Upper lobe of right lung (tissue), 1 donor: Measurements from ENCODE around the gene PCBP1. TPM values are rescaled to one million over a fixed set of nuclear protein-coding genes. Genes with fewer than 3 reads are reported as not detected.

Experiments used
- ATAC-seq: fragments of 200-7000 bp; cut with Tn5 transposase; one replicate; pipeline ENCODE4 v1.9.1; 2020; ENCODE audit warnings: mild to moderate bottlenecking, moderate library complexity
- DNase-seq: peaks from one replicate; pipeline ENCODE4 v3.0.0-alpha.2; 2020
- H3K27ac ChIP-seq: fragments of 200-600 bp; one replicate; pipeline ENCODE4 v1.8.0; 2022
- H3K27me3 ChIP-seq: fragments of 200-600 bp; one replicate; pipeline ENCODE4 v1.8.0; 2022; ENCODE audit warnings: mild to moderate bottlenecking
- H3K36me3 ChIP-seq: fragments of 200-600 bp; one replicate; pipeline ENCODE4 v1.8.0; 2022
- H3K4me1 ChIP-seq: fragments of 200-600 bp; one replicate; pipeline ENCODE4 v1.8.0; 2022
- H3K4me3 ChIP-seq: fragments of 200-600 bp; one replicate; pipeline ENCODE4 v1.8.0; 2022; ENCODE audit warnings: mild to moderate bottlenecking
- H3K9me3 ChIP-seq: fragments of 200-600 bp; one replicate; pipeline ENCODE4 v1.8.0; 2022
- intact Hi-C: fragments of 100-400 bp; cut with DNase I; formaldehyde crosslinking; loops from one replicate; pipeline ENCODE4 v1.11.0; 2022
- total RNA-seq: library from RNA; stranded (reverse); fragmentation: NEBNext Ultra II Directional; extraction: Animal tissue kit (Norgen Biotek cat#: 25700); gene quantifications from one replicate; pipeline ENCODE4 v1.2.1, GENCODE V29; 2021
- TF ChIP-seq, protein P1 (sequence below): fragments of 200-600 bp; IDR thresholded peaks from one replicate; pipeline ENCODE4 v1.8.0; 2022; ENCODE audit warnings: antibody characterized with exemption
- donor health status: DM: no; HTN: yes; CAD: no; lungs with severe emphysema.

The PCBP1 gene
- total RNA-seq, 1 donor from 2014 or later, result 337 TPM

DNA sequence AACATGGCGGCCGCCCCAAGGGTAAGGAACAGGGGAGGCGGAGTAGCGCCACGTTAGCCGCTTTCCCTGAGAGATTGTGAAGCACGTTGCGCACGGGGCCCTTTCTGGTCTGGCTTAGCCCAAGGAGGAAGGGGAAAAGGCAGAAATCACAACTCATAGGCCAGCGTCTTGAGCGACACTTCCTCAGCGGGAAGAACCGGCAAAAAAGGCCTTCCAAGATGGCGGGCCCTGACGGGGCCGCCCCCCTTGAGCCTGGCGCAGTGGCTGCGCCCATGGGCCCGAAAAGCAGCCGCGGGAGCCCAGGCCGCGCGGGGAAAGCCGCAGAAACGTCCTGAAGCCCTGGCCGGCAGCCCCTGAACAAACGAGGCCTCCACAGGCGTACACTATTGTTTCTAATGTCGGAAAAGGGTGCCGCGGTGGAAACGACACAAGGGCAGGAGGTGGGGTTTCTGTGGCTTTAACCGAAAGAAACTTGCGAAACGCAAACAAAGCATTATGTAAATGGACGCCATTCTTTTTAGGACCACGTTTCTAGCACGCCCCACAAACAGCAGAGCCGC is 919 bp upstream of the PCBP1 start:
- H3K4me3 ChIP-seq, result peak overlapping the region; percentile 94
- peaks cover 28% of the 10 kb centered on the region for H3K36me3 ChIP-seq
- ATAC-seq (peak; percentile 56), DNase-seq (peak; percentile 87)
- H3K9me3 ChIP-seq, result no peaks in the 10 kb centered on the region
- H3K27me3 ChIP-seq, result no peaks in the 10 kb centered on the region
- TF ChIP-seq, protein P1, sequence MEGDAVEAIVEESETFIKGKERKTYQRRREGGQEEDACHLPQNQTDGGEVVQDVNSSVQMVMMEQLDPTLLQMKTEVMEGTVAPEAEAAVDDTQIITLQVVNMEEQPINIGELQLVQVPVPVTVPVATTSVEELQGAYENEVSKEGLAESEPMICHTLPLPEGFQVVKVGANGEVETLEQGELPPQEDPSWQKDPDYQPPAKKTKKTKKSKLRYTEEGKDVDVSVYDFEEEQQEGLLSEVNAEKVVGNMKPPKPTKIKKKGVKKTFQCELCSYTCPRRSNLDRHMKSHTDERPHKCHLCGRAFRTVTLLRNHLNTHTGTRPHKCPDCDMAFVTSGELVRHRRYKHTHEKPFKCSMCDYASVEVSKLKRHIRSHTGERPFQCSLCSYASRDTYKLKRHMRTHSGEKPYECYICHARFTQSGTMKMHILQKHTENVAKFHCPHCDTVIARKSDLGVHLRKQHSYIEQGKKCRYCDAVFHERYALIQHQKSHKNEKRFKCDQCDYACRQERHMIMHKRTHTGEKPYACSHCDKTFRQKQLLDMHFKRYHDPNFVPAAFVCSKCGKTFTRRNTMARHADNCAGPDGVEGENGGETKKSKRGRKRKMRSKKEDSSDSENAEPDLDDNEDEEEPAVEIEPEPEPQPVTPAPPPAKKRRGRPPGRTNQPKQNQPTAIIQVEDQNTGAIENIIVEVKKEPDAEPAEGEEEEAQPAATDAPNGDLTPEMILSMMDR, result no peak
- intact Hi-C loops, result loop anchor here (5.0 kb wide), 1 partner anchor 46 kb away; no protein-coding TSS in a partner anchor
- peak overlapping the region; percentile 100 for H3K27ac ChIP-seq
- peaks cover 36% of the 10 kb centered on the region for H3K4me1 ChIP-seq

DNA sequence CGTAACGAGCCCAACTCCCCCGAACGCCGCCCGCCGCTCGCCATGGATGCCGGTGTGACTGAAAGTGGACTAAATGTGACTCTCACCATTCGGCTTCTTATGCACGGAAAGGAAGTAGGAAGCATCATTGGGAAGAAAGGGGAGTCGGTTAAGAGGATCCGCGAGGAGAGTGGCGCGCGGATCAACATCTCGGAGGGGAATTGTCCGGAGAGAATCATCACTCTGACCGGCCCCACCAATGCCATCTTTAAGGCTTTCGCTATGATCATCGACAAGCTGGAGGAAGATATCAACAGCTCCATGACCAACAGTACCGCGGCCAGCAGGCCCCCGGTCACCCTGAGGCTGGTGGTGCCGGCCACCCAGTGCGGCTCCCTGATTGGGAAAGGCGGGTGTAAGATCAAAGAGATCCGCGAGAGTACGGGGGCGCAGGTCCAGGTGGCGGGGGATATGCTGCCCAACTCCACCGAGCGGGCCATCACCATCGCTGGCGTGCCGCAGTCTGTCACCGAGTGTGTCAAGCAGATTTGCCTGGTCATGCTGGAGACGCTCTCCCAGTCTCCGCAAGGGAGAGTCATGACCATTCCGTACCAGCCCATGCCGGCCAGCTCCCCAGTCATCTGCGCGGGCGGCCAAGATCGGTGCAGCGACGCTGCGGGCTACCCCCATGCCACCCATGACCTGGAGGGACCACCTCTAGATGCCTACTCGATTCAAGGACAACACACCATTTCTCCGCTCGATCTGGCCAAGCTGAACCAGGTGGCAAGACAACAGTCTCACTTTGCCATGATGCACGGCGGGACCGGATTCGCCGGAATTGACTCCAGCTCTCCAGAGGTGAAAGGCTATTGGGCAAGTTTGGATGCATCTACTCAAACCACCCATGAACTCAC is 673 bp downstream of the PCBP1 start:
- peak overlapping the region; percentile 94 for H3K4me3 ChIP-seq
- intact Hi-C loops, result loop anchor here (5.0 kb wide), 1 partner anchor 44 kb away; no protein-coding TSS in a partner anchor
- DNase-seq (peak; percentile 85), ATAC-seq (peak; percentile 48)
- no peaks in the 10 kb centered on the region for H3K27me3 ChIP-seq
- no peaks in the 10 kb centered on the region for H3K9me3 ChIP-seq
- peaks cover 36% of the 10 kb centered on the region for H3K4me1 ChIP-seq
- H3K27ac ChIP-seq, result peak overlapping the region; percentile 100
- peaks cover 16% of the 10 kb centered on the region for H3K36me3 ChIP-seq
- TF ChIP-seq, protein P1, result no peak

DNA sequence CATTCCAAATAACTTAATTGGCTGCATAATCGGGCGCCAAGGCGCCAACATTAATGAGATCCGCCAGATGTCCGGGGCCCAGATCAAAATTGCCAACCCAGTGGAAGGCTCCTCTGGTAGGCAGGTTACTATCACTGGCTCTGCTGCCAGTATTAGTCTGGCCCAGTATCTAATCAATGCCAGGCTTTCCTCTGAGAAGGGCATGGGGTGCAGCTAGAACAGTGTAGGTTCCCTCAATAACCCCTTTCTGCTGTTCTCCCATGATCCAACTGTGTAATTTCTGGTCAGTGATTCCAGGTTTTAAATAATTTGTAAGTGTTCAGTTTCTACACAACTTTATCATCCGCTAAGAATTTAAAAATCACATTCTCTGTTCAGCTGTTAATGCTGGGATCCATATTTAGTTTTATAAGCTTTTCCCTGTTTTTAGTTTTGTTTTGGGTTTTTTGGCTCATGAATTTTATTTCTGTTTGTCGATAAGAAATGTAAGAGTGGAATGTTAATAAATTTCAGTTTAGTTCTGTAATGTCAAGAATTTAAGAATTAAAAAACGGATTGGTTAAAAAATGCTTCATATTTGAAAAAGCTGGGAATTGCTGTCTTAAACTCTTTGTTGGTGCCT is 1.4 kb downstream of the PCBP1 start:
- intact Hi-C loops, result loop anchor here (5.0 kb wide), 1 partner anchor 44 kb away; no protein-coding TSS in a partner anchor
- TF ChIP-seq, protein P1, result no peak
- DNase-seq, result no peak
- H3K9me3 ChIP-seq, result no peaks in the 10 kb centered on the region
- H3K27me3 ChIP-seq, result no peaks in the 10 kb centered on the region
- H3K36me3 ChIP-seq, result peaks cover 14% of the 10 kb centered on the region
- peak overlapping the region; percentile 100 for H3K27ac ChIP-seq
- peak overlapping the region; percentile 94 for H3K4me3 ChIP-seq
- peaks cover 31% of the 10 kb centered on the region for H3K4me1 ChIP-seq
- no peak for ATAC-seq

DNA sequence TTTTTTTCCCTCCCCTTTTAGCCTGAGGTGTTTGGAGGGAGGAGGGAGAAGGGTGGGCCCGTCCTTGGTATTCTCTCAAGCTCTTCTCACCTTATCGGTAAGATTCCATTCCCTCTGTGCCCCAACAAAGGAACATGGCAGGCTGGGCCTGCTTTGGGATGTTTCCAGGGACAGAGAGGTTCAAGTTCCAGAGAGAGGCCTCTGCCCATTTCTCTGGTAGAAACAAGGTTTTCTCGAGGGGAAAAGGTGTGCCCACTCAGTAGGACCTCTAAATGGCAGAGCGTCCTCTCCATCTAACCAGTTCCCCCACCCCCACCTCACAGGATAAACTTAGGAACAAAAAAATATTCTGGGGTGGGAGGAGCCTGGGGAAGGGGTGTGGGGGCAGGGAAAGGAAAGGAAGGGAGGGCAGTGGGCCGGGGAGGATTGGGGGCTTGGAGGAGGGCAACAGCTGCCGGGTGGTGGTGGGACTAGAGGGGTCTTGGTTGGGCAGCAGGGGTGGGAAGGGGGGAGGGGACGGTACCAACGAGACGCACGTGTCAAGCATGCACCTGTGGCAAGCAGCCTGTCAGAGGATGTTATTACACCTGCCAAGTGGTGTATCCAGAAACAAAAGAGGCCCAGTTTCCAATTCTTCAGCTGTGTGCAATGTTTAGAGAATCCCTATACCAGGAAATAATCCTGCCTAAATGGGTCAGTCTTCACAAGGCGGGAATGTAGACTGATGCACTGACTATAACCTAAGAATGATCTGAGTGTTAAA is 2.1 kb downstream of the PCBP1 start:
- peaks cover 14% of the 10 kb centered on the region for H3K36me3 ChIP-seq
- H3K4me1 ChIP-seq, result peaks cover 31% of the 10 kb centered on the region
- intact Hi-C loops, result loop anchor here (5.0 kb wide), 1 partner anchor 43 kb away; no protein-coding TSS in a partner anchor
- ATAC-seq (no peak), DNase-seq (no peak)
- TF ChIP-seq, protein P1, result no peak
- peak overlapping the region; percentile 94 for H3K4me3 ChIP-seq
- peak overlapping the region; percentile 100 for H3K27ac ChIP-seq
- H3K9me3 ChIP-seq, result no peaks in the 10 kb centered on the region
- H3K27me3 ChIP-seq, result no peaks in the 10 kb centered on the region

DNA sequence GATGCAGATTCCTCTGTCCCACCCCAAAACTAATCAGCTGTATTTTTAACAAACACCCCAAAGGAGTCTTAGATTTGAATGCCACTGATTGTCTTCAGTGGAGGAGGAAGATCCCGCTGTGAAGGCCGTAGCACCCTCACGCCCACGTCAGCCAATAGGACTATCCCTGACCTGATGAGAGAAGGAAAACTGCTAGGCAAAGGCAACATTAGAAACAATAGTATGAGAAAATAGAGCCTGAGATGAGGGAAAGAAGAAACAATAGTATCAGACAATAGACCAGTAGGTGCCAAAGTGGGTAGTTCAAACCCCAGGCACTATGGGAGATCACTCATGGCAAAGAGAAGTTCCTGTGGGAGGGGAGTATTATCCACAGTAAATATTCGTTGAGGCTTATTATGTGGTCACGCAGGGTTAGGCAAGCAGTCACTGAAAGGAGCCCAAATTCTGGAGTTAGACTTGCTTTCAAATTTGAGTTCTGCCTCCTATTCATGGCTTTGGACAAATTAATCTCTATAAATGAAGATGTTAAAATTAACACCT is 2.8 kb downstream of the PCBP1 start:
- Histone ChIP-seq H3K4me3 (peak overlapping the region; percentile 94), H3K27ac (peak overlapping the region; percentile 100), H3K36me3 (peaks cover 14% of the 10 kb centered on the region), H3K27me3 (no peaks in the 10 kb centered on the region), H3K9me3 (no peaks in the 10 kb centered on the region), H3K4me1 (peaks cover 31% of the 10 kb centered on the region)
- TF ChIP-seq, protein P1, result no peak
- intact Hi-C loops, result loop anchor here (5.0 kb wide), 1 partner anchor 42 kb away; no protein-coding TSS in a partner anchor
- ATAC-seq (no peak), DNase-seq (no peak)
